Stimulated activated naive B cell treated with anti-CD40 and anti-IgM and Interleukin-4, amounts not matched to agents 10 μg/mL and 1 μg/mL and 100 μg/mL, for 72 hours (primary cell): ENCODE measurements around the gene CBX7.
"Not testable (repeated sequence)": the region's sequence is repeated elsewhere in the genome, so short reads cannot be mapped to it uniquely, and the experiment has no call there.

Source experiments
- ATAC-seq, 2 donors: fragments of 150-1000 bp; cut with Tn5 transposase; replicated peaks; 2 replicates each; pipeline ENCODE4 v1.10.0; 2021; ENCODE audit warnings: moderate library complexity in 1 of 2
- DNase-seq: peaks from one replicate; pipeline ENCODE4 v3.0.0; 2021
- H3K27ac Mint-ChIP-seq: one replicate; pipeline ENCODE4 v1.8.0; 2022; ENCODE audit warnings: mild to moderate bottlenecking, mixed read lengths
- H3K27me3 Mint-ChIP-seq, 2 donors: one replicate each; pipeline ENCODE4 v1.8.0; 2022; ENCODE audit warnings: mixed read lengths in 2 of 2
- H3K36me3 Mint-ChIP-seq, 2 donors: one replicate each; pipeline ENCODE4 v1.8.0; 2022; ENCODE audit warnings: mixed read lengths in 2 of 2, mild to moderate bottlenecking in 1 of 2
- H3K4me1 Mint-ChIP-seq, 2 donors: one replicate each; pipeline ENCODE4 v1.8.0; 2022; ENCODE audit warnings: mixed read lengths in 2 of 2, mild to moderate bottlenecking in 1 of 2
- H3K4me3 Mint-ChIP-seq, 2 donors: one replicate each; pipeline ENCODE4 v1.8.0; 2022; ENCODE audit warnings: mild to moderate bottlenecking in 2 of 2, mixed read lengths in 2 of 2, moderate library complexity in 1 of 2
- H3K9me3 Mint-ChIP-seq, 2 donors: one replicate each; pipeline ENCODE4 v1.8.0; 2022; ENCODE audit warnings: mixed read lengths in 2 of 2, mild to moderate bottlenecking in 1 of 2

The CBX7 gene

GRCh38 chr22:39178206-39179111, 26.0 kb upstream of the CBX7 start:
- Mint-ChIP-seq H3K9me3 (peaks cover 0 to 7% of the 10 kb centered on the region in 2 donors), H3K36me3 (peaks cover 0 to 5% of the 10 kb centered on the region in 2 donors), H3K27me3 (peaks cover 8 to 16% of the 10 kb centered on the region in 2 donors), H3K4me1 (peaks cover 16% of the 10 kb centered on the region in 2 donors), H3K27ac (no peak overlapping the region), H3K4me3 (no peak overlapping the region)
- ATAC-seq (no peak), DNase-seq (no peak)

DNA sequence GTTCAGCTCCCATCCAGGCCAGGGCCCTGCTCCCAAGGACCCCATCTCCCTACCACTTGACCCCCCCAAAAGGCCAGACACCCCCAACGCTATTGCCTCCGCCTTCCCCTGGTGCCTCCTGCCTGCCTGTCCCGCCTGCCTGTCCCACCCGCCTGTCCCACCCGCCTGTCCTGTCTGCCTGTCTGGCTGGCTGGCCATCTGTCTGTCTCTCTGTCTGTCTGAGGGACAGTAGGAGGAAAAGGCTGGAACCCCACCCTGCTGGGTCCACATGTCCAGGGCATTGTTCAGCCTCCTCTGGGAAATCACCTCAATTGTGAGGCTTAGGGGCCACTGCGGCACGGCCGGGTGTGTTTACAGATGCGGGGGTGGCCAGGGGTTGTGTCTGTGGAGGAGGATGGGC, 25.3 kb upstream of the CBX7 start:
- DNase-seq (no peak), ATAC-seq (no peak)
- H3K27ac Mint-ChIP-seq: no peak overlapping the region
- H3K9me3 Mint-ChIP-seq: peaks cover 0 to 7% of the 10 kb centered on the region in 2 donors
- H3K36me3 Mint-ChIP-seq: peaks cover 0 to 5% of the 10 kb centered on the region in 2 donors
- H3K27me3 Mint-ChIP-seq: peaks cover 8 to 10% of the 10 kb centered on the region in 2 donors
- peaks cover 22 to 23% of the 10 kb centered on the region in 2 donors for H3K4me1 Mint-ChIP-seq
- H3K4me3 Mint-ChIP-seq: no peak overlapping the region

DNA sequence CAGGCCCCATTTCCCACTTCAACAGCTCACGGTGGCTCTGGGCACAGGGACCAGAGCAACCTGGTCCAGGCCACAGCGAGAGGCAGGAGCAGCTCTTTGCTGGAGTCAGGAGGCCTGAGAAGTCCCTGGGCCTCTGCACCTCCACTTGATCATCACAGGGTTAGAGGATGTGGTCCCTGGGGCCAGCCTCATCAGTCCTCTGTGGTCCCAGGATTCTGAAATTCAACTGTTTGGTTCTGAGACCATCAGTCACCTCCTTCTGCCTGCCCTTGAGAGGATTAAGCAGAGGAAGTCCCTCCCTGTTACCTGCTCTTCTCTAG, 24.9 kb upstream of the CBX7 start:
- ATAC-seq: no peak

GRCh38 chr22:39176714-39177455, 24.4 kb upstream of the CBX7 start:
- Mint-ChIP-seq H3K9me3 (peaks cover 0 to 5% of the 10 kb centered on the region in 2 donors), H3K4me1 (peaks cover 24 to 28% of the 10 kb centered on the region in 2 donors), H3K4me3 (no peak overlapping the region), H3K27ac (no peak overlapping the region), H3K36me3 (peaks cover 0 to 3% of the 10 kb centered on the region in 2 donors), H3K27me3 (peaks cover 0 to under 1% of the 10 kb centered on the region in 2 donors)
- DNase-seq (no peak), ATAC-seq (no peak)

More for the DNA sequence above, 24.9 kb upstream of the CBX7 start:
- Mint-ChIP-seq H3K36me3 (peaks cover 0 to 5% of the 10 kb centered on the region in 2 donors), H3K27me3 (peaks cover 4 to 6% of the 10 kb centered on the region in 2 donors), H3K4me1 (peaks cover 22 to 24% of the 10 kb centered on the region in 2 donors), H3K9me3 (peaks cover 0 to 7% of the 10 kb centered on the region in 2 donors), H3K27ac (no peak overlapping the region), H3K4me3 (no peak overlapping the region)
- DNase-seq: no peak

GRCh38 chr22:39176143-39176713, 23.7 kb upstream of the CBX7 start:
- ATAC-seq: no peak
- DNase-seq: no peak
- Mint-ChIP-seq H3K36me3 (peaks cover 0 to 1% of the 10 kb centered on the region in 2 donors), H3K27me3 (no peaks in the 10 kb centered on the region), H3K27ac (no peak overlapping the region), H3K9me3 (peaks cover 0 to under 1% of the 10 kb centered on the region in 2 donors), H3K4me3 (no peak overlapping the region), H3K4me1 (peaks cover 29 to 34% of the 10 kb centered on the region in 2 donors)

DNA sequence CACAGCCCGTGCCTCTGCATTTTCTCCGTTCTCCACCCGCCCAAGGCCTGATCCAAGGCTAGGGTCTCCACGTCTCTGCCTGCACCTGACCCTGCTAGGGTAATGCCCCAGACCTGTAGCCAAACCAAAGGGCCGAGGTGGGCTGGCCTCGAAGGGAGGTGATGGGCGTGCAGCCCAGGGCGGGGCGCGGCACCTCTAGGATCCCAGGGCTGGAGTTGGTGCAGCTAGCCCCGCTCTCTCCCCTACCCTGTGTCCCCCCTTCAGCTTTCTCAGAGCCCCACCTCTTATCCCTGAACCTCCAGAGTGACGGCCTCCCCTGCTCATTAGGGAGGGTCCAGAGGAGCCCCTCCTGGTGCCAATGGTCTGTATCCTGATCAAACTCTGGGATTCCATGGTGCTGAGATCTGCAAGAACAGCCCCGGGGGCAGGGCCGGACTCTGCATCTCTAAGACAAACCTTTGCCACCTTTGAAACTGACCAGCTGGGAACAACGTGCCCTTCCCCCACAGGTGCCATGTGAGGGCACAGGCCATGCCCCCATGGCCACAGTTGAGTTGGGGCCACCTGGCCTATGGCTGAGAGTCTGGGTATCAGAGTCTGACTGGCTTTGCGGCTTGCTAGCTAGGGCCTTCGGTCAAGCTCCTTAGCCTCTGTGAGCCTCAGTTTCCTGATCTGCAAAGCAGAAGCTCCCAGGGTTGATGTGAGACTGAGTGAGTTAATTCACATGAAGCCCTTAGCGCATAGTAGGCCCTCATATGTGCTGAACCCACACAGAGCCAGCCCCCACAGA, 23.1 kb upstream of the CBX7 start:
- Mint-ChIP-seq H3K9me3 (no peaks in the 10 kb centered on the region), H3K27me3 (no peaks in the 10 kb centered on the region), H3K36me3 (no peaks in the 10 kb centered on the region), H3K4me1 (peaks cover 35 to 41% of the 10 kb centered on the region in 2 donors), H3K4me3 (no peak overlapping the region), H3K27ac (peak overlapping the region; percentile 47)
- no peak for ATAC-seq
- DNase-seq: no peak

- no peaks in the 10 kb centered on the region for H3K36me3 Mint-ChIP-seq
- no peak for DNase-seq
- ATAC-seq: no peak
- peak overlapping the region; percentile 89 for H3K27ac Mint-ChIP-seq
- no peaks in the 10 kb centered on the region for H3K9me3 Mint-ChIP-seq
- H3K4me3 Mint-ChIP-seq: peak overlapping the region; percentile 53 to 66
- peaks cover 38 to 49% of the 10 kb centered on the region in 2 donors for H3K4me1 Mint-ChIP-seq
- peaks cover 2 to 5% of the 10 kb centered on the region in 2 donors for H3K27me3 Mint-ChIP-seq
Measured at GRCh38 chr22:39174498-39175352, 22.2 kb upstream of the CBX7 start.

DNA sequence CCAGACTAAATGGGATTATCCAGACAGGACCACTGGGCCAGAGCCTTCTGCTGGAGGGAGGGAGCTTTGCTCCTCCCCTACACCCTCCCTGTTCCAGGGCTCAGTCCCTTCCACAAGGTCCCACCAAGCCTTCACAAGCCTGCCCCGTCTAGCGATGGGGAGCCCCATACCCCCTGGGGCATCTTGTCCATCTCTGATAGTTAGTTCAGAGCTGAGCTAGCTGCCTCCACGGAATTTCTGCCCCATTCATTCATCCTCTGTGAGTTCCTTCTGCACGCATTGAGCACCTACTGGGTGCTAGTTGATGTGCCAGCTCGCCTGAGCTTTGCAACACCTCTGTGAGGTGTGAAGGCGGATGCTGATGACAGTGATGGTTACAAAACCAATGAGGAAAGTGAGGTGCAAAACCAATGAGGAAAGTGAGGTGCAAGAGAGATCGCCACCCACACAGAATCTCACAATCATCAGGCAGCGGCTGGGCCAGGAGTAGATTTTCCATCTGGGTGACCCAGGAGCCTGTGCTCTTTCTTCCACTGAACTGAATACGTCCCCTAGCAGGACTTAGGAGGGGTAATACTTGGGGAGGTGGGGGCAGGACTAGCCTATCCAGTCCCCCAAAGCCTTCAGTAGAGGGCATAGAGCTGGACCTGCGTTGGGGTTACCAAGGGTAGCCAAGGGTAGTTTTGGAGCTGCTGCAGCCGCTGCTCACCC, 21.5 kb upstream of the CBX7 start:
- peaks cover 8 to 12% of the 10 kb centered on the region in 2 donors for H3K27me3 Mint-ChIP-seq
- peaks cover 38 to 53% of the 10 kb centered on the region in 2 donors for H3K4me1 Mint-ChIP-seq
- peak overlapping the region; percentile 89 for H3K27ac Mint-ChIP-seq
- H3K36me3 Mint-ChIP-seq: no peaks in the 10 kb centered on the region
- peak overlapping the region in 1 of 2 donors; percentile 66 for H3K4me3 Mint-ChIP-seq
- H3K9me3 Mint-ChIP-seq: no peaks in the 10 kb centered on the region
- no peak for DNase-seq
- ATAC-seq: no peak

GRCh38 chr22:39173050-39173706, 20.7 kb upstream of the CBX7 start:
- peaks cover 8 to 12% of the 10 kb centered on the region in 2 donors for H3K27me3 Mint-ChIP-seq
- no peak for DNase-seq
- H3K27ac Mint-ChIP-seq: peak overlapping the region; percentile 53
- H3K9me3 Mint-ChIP-seq: no peaks in the 10 kb centered on the region
- peaks cover 38 to 53% of the 10 kb centered on the region in 2 donors for H3K4me1 Mint-ChIP-seq
- no peaks in the 10 kb centered on the region for H3K36me3 Mint-ChIP-seq
- no peak overlapping the region for H3K4me3 Mint-ChIP-seq
- ATAC-seq: no peak

- not testable (repeated sequence) for H3K36me3 Mint-ChIP-seq, H3K4me3 Mint-ChIP-seq, ATAC-seq, H3K9me3 Mint-ChIP-seq, DNase-seq
- Mint-ChIP-seq H3K27me3 (peaks cover 8 to 12% of the 10 kb centered on the region in 2 donors), H3K4me1 (peaks cover 38 to 53% of the 10 kb centered on the region in 2 donors), H3K27ac (peak overlapping the region; percentile 9)
Measured at GRCh38 chr22:39172265-39173049, 20.0 kb upstream of the CBX7 start.

GRCh38 chr22:39171623-39172264, 19.3 kb upstream of the CBX7 start:
- Mint-ChIP-seq H3K27me3 (peaks cover 12% of the 10 kb centered on the region in 2 donors), H3K4me3 (peak overlapping the region; percentile 40 to 82), H3K27ac (peak overlapping the region; percentile 73), H3K4me1 (peaks cover 38 to 53% of the 10 kb centered on the region in 2 donors), H3K36me3 (no peaks in the 10 kb centered on the region), H3K9me3 (no peaks in the 10 kb centered on the region)
- DNase-seq (no peak), ATAC-seq (no peak)
